DMS 273 (cell line): Measurements from ENCODE around the gene C6orf132.
A peak's percentile ranks its signal among the peaks of the same experiment; 100 is the strongest.

Experiments used
- DNase-seq: peaks from one replicate; lab custom pipeline; 2025; ENCODE audit not compliant: unreplicated experiment; lab: John Stamatoyannopoulos, UW

C6orf132 gene

DNA sequence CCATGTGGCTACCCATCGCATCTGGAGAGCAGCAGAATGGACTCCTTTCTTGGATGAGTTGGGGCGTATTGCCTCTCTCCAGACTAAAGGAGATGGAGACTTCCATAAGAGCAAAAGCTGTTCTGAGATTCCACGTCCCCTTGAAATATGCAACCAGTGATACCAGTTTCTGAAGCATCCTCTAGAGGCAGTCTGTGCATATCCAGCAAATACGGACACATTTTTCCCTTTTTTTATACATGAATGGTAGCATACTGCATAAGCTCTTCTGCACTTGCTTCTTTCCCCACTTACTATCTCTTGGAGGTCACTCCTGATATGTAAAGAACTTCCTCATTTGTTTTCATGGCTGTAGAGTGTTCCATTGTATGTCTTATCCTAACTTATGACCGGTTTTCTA is 57.5 kb downstream of the C6orf132 start:
- DNase-seq, result peak; percentile 40

DNA sequence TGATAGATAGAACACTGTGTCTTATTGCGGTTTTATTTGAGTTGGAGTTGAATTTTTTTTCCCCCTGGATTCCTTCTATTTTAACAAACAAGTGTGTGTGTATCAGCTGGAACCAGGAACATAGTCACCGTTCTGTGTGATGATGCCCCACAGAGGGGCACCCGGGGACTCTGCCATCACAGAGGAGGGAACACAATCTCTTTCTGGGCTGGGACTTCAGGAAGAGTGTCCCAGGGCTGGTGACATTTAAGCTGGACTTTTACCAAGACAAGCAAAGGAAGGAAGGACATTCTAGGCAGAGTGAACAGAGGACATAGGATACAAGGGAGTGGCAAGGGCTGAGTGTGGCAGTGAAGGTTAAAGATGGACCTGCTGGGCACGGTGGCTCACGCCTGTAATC is 58.9 kb downstream of the C6orf132 start:
- DNase-seq, result no peak

DNA sequence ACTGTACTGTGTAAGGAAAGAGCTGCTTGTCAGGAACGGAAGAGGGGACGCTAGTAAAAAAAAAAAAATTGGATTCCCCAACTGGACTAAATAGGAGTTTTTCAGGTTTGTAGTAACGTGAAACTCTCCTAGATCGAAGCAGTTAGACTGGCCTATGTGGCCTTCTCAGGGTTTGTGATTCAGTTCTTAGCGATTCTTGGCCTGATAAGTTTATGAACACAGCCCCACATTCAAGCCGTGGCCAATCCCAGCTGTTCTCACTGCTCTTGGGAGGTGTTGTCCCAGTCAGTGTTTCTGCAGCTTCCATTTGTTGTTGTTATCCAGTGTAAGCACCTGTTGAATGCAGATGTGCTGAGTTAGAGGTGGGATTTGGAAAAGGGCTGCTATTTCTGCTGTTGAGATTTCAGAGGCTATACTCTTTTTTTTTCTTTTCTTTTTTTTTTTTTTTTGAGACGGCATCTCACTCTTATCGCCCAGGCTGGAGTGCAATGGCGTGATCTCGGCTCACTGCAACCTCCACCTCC is 62.4 kb downstream of the C6orf132 start:
- no peak for DNase-seq

DNA sequence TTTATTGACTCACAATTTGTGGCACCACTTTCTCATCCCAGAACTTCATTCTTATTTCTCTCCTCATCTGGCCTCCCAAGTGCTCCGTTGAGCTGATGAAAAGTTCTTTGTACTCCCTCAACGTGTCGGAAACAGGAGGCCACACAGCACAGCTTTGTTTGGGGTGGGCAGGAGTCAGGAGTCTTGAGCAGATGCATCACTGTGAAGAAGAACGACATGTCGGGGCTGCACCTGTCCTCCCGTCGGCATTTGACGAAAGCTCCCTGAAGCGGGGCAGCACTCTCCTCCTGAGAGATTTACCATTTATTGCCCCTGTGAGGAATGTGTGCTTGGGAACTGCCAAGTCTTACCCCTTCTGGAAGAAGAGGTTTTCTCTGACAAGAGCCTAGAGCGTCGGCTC is 64.0 kb downstream of the C6orf132 start:
- DNase-seq, result no peak

DNA sequence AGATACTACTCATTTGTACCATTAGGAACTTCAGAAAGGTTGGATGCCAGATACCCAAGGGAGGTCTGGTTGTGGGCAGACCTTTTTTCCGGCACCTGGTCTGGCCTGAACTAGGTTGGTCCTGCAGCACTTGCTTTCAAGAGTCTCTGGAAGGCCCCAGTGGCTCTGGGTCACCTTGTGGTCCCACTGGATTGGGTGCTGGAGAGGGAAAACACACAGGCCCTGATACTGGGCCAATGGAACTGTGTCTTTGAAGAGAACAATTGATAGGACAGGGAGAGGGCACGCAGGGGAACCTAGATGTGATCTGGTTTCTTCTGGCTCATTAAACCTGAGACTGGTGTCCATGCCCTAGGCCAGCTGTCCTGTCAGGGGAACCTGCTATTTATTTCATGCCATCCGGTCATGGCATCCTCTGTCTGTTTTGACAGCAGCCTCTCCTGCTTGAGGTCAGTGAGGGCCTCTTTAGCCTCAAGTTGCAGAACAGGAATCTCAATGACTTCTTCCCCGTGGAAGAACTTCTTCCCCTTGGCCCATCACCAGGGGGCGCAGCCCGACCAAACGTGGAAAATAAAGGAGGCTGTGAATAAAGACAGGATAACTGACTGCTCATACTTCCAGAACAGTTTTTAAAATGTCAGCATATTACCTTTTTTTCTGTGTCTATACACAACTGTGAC is 67.1 kb downstream of the C6orf132 start:
- peak; percentile 87 for DNase-seq

DNA sequence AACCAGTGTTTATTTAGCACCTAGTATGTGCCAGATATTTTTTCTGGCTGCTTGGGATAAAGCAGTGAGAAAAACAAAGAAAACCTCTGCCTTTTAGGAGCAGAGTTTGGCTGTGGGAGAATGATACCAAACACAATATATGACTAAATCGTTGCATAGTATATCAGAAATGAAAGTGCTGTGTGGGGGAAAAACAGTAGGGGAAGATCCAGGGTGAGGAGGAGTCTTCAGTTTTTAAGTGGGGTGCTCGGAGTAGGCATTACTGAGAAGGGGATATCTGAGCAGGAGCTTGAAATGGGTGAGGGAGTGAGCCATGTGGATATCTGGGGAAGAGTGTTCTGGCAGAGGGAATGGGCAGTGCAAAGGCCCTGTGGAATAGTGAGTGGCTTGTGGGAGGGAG is 69.1 kb downstream of the C6orf132 start:
- DNase-seq, result no peak

DNA sequence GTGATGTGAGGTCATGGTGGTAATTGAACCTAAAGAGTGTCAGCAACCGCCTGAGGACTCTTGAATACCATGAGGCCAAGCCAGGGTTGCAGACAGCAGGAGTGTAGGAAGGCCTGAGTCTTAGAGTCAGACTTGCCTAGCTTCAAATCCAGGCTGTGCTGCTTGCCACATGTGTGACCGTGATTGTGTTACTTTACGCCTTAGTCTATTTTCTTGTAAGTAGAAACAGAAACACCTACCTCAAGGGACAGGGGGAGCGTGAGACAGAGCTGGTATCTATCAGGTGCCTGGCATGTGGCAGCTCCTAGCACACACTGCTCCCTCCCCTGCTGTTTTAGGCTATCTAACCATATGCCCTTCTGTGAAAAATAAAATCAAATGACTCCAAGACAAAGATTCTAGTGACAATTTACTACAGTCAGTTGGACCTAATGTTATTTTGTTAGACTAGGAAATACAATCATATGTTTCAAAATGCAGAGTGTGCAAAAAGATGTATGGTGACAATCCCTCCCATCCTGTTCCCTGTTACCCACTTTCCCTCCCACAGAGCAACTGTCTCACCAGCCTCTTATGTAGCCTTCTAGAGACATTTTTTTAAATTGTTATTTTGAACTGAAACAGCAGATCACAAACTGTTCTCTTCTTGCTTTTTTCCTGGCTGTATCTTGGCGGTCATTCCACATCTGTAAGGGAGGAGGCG is 70.4 kb downstream of the C6orf132 start:
- no peak for DNase-seq

DNA sequence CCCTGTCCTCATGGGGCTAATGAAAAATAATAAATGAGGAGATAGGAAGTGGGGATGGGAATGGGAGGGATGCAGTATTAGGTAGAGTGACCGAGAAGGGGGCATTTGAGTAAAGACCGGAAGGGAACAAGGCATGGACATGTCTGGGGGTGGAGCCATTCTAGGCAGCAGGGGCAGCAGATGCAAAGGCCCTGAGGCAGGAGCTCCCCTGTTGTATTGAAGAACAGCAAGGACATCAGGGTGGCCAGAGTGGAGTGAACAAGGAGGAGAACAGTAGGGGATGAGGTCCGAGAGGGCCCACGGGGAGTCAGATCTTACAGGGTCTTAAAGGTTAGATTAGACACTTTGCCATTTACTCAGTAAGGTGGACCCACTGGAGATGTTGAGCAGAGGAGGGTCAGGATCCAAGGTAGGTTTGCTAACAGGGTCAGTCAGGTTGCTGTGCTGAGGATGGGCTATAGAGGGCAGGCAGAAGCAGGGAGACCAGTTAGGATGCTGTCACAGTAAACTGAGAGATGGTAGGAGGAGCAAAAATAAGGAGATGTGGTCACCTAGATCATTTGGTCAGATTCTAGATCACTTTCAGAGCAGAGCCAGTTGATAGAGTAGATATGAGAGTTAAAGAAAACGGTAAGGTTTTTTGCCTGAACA is 73.4 kb downstream of the C6orf132 start:
- no peak for DNase-seq

DNA sequence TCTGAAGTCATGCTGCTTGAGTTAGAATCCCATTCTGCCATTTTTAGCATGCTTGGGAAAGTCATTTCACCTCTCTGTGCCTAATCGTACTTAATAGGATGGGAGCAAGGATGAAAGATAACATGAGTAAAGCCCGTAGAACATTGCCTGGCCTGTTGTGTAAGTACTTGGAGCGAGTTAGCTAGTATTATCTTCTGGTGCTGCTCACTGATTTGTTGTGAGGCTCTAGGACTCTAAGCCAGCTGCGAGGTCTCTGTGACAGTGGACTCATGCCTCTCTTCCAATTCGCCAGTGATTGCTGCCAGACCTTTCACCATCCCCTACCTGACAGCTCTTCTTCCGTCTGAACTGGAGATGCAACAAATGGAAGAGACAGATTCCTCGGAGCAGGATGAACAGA is 74.2 kb downstream of the C6orf132 start:
- no peak for DNase-seq

DNA sequence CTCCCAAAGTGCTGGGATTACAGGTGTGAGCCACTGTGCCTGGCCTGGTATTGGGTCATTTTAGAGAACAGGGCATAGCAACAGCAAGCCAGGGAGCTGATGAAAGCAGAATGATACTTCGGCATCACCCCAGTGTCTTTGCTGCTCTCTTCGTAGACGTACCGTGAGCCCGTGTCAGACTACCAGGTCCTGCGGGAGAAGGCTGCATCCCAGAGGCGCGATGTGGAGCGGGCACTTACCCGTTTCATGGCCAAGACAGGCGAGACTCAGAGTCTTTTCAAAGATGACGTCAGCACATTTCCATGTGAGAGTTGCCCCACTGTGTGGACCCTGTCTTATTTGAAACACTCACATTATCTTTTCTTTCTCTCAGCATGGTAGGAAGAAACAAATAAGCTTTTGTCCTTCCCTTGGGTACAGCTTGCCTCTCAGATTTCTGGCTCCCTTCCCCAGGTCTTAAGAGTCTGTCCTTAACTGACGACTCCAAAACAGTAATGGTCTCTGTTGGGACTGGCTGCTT is 76.2 kb downstream of the C6orf132 start:
- no peak for DNase-seq

DNA sequence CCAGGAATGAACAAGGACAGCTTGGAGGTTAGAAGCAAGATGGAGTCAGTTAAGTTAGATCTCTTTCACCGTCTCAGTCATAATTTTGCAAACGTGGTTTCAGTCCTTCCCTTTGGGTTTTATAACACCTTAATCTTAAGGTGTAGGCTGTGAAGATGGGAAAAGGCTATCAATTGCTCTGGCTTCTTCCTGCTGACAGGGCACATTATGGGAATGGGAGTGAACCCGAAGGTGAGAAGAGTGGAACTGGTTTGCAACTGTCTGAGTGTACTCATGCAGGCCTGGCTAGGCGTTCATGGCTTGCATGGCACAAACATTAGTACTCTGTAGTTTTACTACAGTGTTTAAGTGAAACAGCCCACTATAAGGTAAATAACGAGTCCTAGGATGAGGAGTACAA is 82.7 kb downstream of the C6orf132 start:
- no peak for DNase-seq

DNA sequence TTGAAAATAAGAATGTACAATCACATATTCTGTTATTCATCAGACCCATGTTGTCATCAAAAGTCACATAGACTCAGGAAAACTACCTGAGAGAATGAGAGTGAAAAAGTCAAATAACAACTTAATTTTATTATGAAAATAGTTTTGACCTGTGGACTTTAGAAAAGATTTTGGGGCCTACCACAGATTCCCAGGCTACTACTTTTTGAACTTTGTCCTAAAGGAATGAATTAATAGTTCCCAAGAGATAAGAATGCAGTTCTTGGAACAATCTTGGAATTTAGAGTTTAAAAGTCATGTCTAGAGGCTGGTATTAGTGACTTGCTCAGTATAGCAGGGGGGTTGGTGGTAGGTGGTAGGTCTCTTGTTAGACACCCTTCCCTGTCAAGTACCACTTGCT is 88.8 kb downstream of the C6orf132 start:
- DNase-seq, result no peak

DNA sequence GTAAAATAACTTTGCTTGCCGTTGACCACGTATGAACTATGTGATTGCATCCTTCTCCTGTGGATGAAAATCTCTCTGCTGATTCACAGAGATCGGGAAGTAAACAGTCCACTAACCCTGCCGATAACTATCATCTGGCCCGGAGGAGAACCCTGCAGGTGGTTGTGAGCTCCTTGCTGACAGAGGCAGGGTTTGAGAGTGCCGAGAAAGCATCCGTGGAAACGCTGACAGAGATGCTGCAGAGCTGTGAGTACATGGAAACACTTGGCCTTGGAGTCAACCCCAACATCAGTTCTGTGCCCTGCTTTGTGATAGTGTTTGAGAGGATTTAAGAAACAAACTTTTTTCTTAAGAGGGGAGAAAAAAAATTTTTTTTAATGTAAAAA is 91.2 kb downstream of the C6orf132 start:
- DNase-seq, result no peak
